ENCODE results near the gene PTPN6. TPM values are rescaled to one million over a fixed set of nuclear protein-coding genes. Genes with fewer than 3 reads are reported as not detected.

PTPN6 gene
- total RNA-seq, 1 experiment from 2014 or later, result 47.7 TPM

- CTCF ChIA-PET, result interaction anchor here (0.8 kb wide), 1 partner anchor 13 kb away, joined by 3 read pairs; no protein-coding TSS in a partner anchor
These were observed 480 bp downstream of the PTPN6 start for GRCh38 chr12:6951551-6952120.

DNA sequence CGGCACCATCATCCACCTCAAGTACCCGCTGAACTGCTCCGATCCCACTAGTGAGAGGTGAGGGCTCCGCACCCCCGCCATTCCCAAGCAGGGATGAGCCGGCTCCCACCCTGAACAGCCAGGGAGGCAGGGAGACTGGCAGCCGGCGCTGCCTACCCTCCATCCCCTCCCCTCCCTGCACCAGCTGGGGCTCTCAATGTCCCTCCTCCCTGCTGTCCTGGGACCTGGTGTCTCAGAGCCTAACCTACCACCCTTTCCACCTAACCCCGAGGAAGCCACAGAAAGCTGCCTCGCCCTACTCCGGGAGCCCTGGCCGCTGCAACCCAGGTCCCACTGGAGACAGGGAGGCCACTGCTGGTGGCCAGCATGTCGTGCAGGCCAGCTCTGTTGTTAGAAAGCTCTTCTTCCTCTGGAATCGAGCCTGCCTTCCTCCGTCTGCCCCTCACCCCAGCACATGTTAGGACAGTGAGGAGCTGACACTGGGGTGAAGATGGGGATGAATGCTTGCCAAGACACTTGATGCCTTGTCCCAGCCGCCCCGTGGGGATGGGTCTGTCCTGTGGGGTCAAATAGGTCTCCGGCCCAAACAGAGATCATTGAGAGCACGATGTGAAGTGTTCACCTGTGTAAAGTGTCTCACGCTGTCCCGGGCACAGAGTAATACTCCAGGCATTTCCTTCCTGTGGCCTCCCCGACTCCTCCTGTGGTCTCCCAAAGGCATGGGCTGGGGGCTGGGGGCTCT is 1.1 kb downstream of the PTPN6 start:
- BruUV-seq (replicated peaks), result no TSS peak
- Histone ChIP-seq H3K4me2 (ENCODE audit: low read length) (no peak overlapping the region), H3K9ac (ENCODE audit: low read length) (no peak overlapping the region), H3K4me1 (ENCODE audit: control insufficient read depth in 1 of 2, insufficient read depth in 2 of 2, low read length in 2 of 2) (peaks cover 8 to 23% of the 10 kb centered on the region in 2 experiments), H3K36me3 (ENCODE audit: control insufficient read depth in 1 of 2, insufficient read depth in 2 of 2, low read length in 2 of 2) (no peaks in the 10 kb centered on the region), H3K9me2 (ENCODE audit: insufficient read depth) (no peaks in the 10 kb centered on the region), H3K9me3 (ENCODE audit: control insufficient read depth in 1 of 2, insufficient read depth in 1 of 2, low read depth in 1 of 2, low read length in 2 of 2) (no peaks in the 10 kb centered on the region), H3K27ac (ENCODE audit: low read depth, low read length) (no peak overlapping the region), H3K4me3 (replicated peaks in 1 of 2; ENCODE audit: low read depth in 1 of 2, low read length in 2 of 2) (no peak overlapping the region), H3K79me2 (ENCODE audit: insufficient read depth, low read length) (no peaks in the 10 kb centered on the region; the same call in 1 of the 2 replicates), H2AFZ (ENCODE audit: low read depth, low read length, poor library complexity, severe bottlenecking) (no peak overlapping the region), H3K27me3 (ENCODE audit: insufficient read depth, low read length) (no peaks in the 10 kb centered on the region), H4K20me1 (ENCODE audit: insufficient read depth) (no peaks in the 10 kb centered on the region)
- intact Hi-C loops (cut with micrococcal nuclease), result no loop called here
- no peak for ATAC-seq
- CTCF ChIA-PET, result interaction anchor here (0.8 kb wide), 1 partner anchor 13 kb away, joined by 3 read pairs; no protein-coding TSS in a partner anchor
- POLR2A ChIA-PET, result no interaction called here
- RAD21 ChIA-PET (ENCODE audit: low non-redundant PET in 1 of 2, low total read pairs in 2 of 2, uncharacterized antibody in 2 of 2, unreplicated experiment in 2 of 2), result no interaction called here
- DNase-seq (ENCODE audit: low read depth, low spot score), result no peak
- TF ChIP-seq, protein P1, sequence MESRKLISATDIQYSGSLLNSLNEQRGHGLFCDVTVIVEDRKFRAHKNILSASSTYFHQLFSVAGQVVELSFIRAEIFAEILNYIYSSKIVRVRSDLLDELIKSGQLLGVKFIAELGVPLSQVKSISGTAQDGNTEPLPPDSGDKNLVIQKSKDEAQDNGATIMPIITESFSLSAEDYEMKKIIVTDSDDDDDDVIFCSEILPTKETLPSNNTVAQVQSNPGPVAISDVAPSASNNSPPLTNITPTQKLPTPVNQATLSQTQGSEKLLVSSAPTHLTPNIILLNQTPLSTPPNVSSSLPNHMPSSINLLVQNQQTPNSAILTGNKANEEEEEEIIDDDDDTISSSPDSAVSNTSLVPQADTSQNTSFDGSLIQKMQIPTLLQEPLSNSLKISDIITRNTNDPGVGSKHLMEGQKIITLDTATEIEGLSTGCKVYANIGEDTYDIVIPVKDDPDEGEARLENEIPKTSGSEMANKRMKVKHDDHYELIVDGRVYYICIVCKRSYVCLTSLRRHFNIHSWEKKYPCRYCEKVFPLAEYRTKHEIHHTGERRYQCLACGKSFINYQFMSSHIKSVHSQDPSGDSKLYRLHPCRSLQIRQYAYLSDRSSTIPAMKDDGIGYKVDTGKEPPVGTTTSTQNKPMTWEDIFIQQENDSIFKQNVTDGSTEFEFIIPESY (IDR thresholded peaks at IDR 0.05; ENCODE audit: extremely low read depth, insufficient replicate concordance, low read length), result no peak
- TF ChIP-seq POLR2AphosphoS5 (IDR thresholded peaks at IDR 0.05; ENCODE audit: low read depth, low read length) (no peak), EZH2 (IDR thresholded peaks at IDR 0.05) (no peak), ELF1 (IDR thresholded peaks at IDR 0.05; ENCODE audit: borderline replicate concordance, low read depth) (no peak), EZH2phosphoT487 (IDR thresholded peaks at IDR 0.05; ENCODE audit: borderline replicate concordance) (no peak), FOSL1 (IDR thresholded peaks at IDR 0.05; ENCODE audit: low read depth) (no peak), YY1 (IDR thresholded peaks at IDR 0.05; ENCODE audit: extremely low read depth, insufficient replicate concordance, low read depth, low read length) (no peak), SP1 (IDR thresholded peaks at IDR 0.05; ENCODE audit: low read depth) (no peak), ZNF274 (IDR thresholded peaks at IDR 0.05; ENCODE audit: low read depth, low read length) (no peak), RAD21 (IDR thresholded peaks at IDR 0.05; ENCODE audit: low read depth) (no peak), ZFX (IDR thresholded peaks at IDR 0.05) (no peak), CEBPB (IDR thresholded peaks at IDR 0.05; ENCODE audit: low read depth) (no peak), EGR1 (IDR thresholded peaks at IDR 0.05; ENCODE audit: low read depth) (no peak), SRF (IDR thresholded peaks at IDR 0.05; ENCODE audit: low read depth) (no peak)
- TF ChIP-seq, protein P2, sequence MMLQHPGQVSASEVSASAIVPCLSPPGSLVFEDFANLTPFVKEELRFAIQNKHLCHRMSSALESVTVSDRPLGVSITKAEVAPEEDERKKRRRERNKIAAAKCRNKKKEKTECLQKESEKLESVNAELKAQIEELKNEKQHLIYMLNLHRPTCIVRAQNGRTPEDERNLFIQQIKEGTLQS (IDR thresholded peaks at IDR 0.05), result no peak

More at GRCh38 chr12:6951551-6952120, 480 bp downstream of the PTPN6 start:
- no peak overlapping the region for H3K27ac ChIP-seq (ENCODE audit: low read depth, low read length)
- DNase-seq (ENCODE audit: low read depth, low spot score) (no peak), ATAC-seq (no peak)
- no peaks in the 10 kb centered on the region for H3K36me3 ChIP-seq (ENCODE audit: control insufficient read depth in 1 of 2, insufficient read depth in 2 of 2, low read length in 2 of 2)
- TF ChIP-seq YY1 (IDR thresholded peaks at IDR 0.05; ENCODE audit: extremely low read depth, insufficient replicate concordance, low read depth, low read length) (no peak), CBX3 (IDR thresholded peaks at IDR 0.05; ENCODE audit: low read depth) (no peak)
- H2AFZ ChIP-seq (ENCODE audit: low read depth, low read length, poor library complexity, severe bottlenecking), result no peak overlapping the region
- H3K9me2 ChIP-seq (ENCODE audit: insufficient read depth), result no peaks in the 10 kb centered on the region
- no peaks in the 10 kb centered on the region for H3K9me3 ChIP-seq (ENCODE audit: control insufficient read depth in 1 of 2, insufficient read depth in 1 of 2, low read depth in 1 of 2, low read length in 2 of 2)
- POLR2A ChIA-PET, result no interaction called here
- H4K20me1 ChIP-seq (ENCODE audit: insufficient read depth), result no peaks in the 10 kb centered on the region
- intact Hi-C loops (cut with micrococcal nuclease), result no loop called here
- RAD21 ChIA-PET (ENCODE audit: low non-redundant PET in 1 of 2, low total read pairs in 2 of 2, uncharacterized antibody in 2 of 2, unreplicated experiment in 2 of 2), result no interaction called here
- no peaks in the 10 kb centered on the region for H3K27me3 ChIP-seq (ENCODE audit: insufficient read depth, low read length)
- no TSS peak for BruUV-seq (replicated peaks)
- no peak overlapping the region for H3K4me3 ChIP-seq (replicated peaks in 1 of 2; ENCODE audit: low read depth in 1 of 2, low read length in 2 of 2)
- no peak overlapping the region for H3K4me2 ChIP-seq (ENCODE audit: low read length)
- H3K79me2 ChIP-seq (ENCODE audit: insufficient read depth, low read length), result peaks cover 6% of the 10 kb centered on the region; the same call in 1 of the 2 replicates
- H3K9ac ChIP-seq (ENCODE audit: low read length), result no peak overlapping the region
- H3K4me1 ChIP-seq (ENCODE audit: control insufficient read depth in 1 of 2, insufficient read depth in 2 of 2, low read length in 2 of 2), result peaks cover 11 to 29% of the 10 kb centered on the region in 2 experiments

Data from HCT116 (cell line).